Tibial nerve (tissue), 4 donors: ENCODE results near the gene HMG20B.

Experiments
- CTCF ChIP-seq, 5 experiments: fragments of 200-600 bp in 3 of 5; fragments of 450-650 bp in 2 of 5; sonication (generic) in 3 of 5; IDR thresholded peaks; one replicate each; pipeline ENCODE4 v1.5.1; 2016 to 2019; ENCODE audit warnings: antibody characterized with exemption in 5 of 5, mild to moderate bottlenecking in 3 of 5, moderate library complexity in 2 of 5
- EP300 ChIP-seq, 2 donors: sonication (generic); formaldehyde crosslinking; IDR thresholded peaks; one replicate each; pipeline ENCODE4 v1.6.1; 2017; ENCODE audit warnings: antibody characterized with exemption in 2 of 2, mild to moderate bottlenecking in 1 of 2
- POLR2A ChIP-seq, 2 donors: fragments of 450-650 bp; IDR thresholded peaks; one replicate each; pipeline ENCODE4 v1.6.1; 2017; ENCODE audit warnings: antibody characterized with exemption in 2 of 2, mild to moderate bottlenecking in 2 of 2, moderate library complexity in 2 of 2

GRCh38 chr19:3533563-3534216 lies 39.1 kb upstream of the HMG20B start:
- no peak for TF ChIP-seq POLR2A (IDR thresholded peaks at IDR 0.05)
- TF ChIP-seq CTCF (IDR thresholded peaks at IDR 0.05), result no peak
- no peak for TF ChIP-seq EP300 (IDR thresholded peaks at IDR 0.05)
